NK-92 (cell line): ENCODE results near the gene BICC1.

ENCODE experiments used
- DNase-seq: peaks from one replicate; lab custom pipeline; 2025; ENCODE audit not compliant: unreplicated experiment; lab: John Stamatoyannopoulos, UW

BICC1 gene

GRCh38 chr10:58642916-58643428 lies 130.3 kb downstream of the BICC1 start:
- DNase-seq: no peak

- no peak for DNase-seq
Measured at GRCh38 chr10:58644311-58644710, 131.6 kb downstream of the BICC1 start.

GRCh38 chr10:58645416-58646146 lies 132.9 kb downstream of the BICC1 start:
- DNase-seq: no peak

- no peak for DNase-seq
Measured at GRCh38 chr10:58647376-58648112, 134.9 kb downstream of the BICC1 start.

GRCh38 chr10:58648131-58648530 lies 135.5 kb downstream of the BICC1 start:
- no peak for DNase-seq

- no peak for DNase-seq
Measured at GRCh38 chr10:58651040-58651439, 138.4 kb downstream of the BICC1 start.

- DNase-seq: no peak
Measured at GRCh38 chr10:58651742-58652141, 139.1 kb downstream of the BICC1 start.

GRCh38 chr10:58653139-58653538 lies 140.5 kb downstream of the BICC1 start:
- no peak for DNase-seq

- DNase-seq: no peak
Measured at GRCh38 chr10:58660575-58661255, 148.0 kb downstream of the BICC1 start.

GRCh38 chr10:58661336-58661735 lies 148.7 kb downstream of the BICC1 start:
- DNase-seq: no peak

- DNase-seq: no peak
Measured at GRCh38 chr10:58661902-58662301, 149.2 kb downstream of the BICC1 start.

GRCh38 chr10:58662314-58662713 lies 149.6 kb downstream of the BICC1 start:
- DNase-seq: no peak

GRCh38 chr10:58665361-58665760 lies 152.7 kb downstream of the BICC1 start:
- DNase-seq: no peak

GRCh38 chr10:58666024-58666423 lies 153.4 kb downstream of the BICC1 start:
- no peak for DNase-seq

GRCh38 chr10:58667658-58668310 lies 155.1 kb downstream of the BICC1 start:
- DNase-seq: no peak

- no peak for DNase-seq
Measured at GRCh38 chr10:58672845-58673244, 160.2 kb downstream of the BICC1 start.

GRCh38 chr10:58674251-58674650 lies 161.6 kb downstream of the BICC1 start:
- no peak for DNase-seq

- no peak for DNase-seq
Measured at GRCh38 chr10:58675321-58675720, 162.6 kb downstream of the BICC1 start.

GRCh38 chr10:58691528-58691927 lies 178.9 kb downstream of the BICC1 start:
- DNase-seq: no peak

GRCh38 chr10:58693919-58694318 lies 181.2 kb downstream of the BICC1 start:
- DNase-seq: no peak

GRCh38 chr10:58695022-58695421 lies 182.3 kb downstream of the BICC1 start:
- DNase-seq: no peak
